Suprapubic skin (tissue), 4 donors: Measurements from ENCODE around the gene ZNF410. TPM values are rescaled to one million over a fixed set of nuclear protein-coding genes. Genes with fewer than 3 reads are reported as not detected.
A peak's percentile ranks its signal among the peaks of the same experiment; 100 is the strongest.

Source experiments
- DNase-seq, 2 donors: peaks; one replicate each; pipeline ENCODE4 v3.0.0-alpha.2; 2019; ENCODE audit warnings: low spot score in 2 of 2
- H3K27ac ChIP-seq: fragments of 200-600 bp; sonication (generic); one replicate; pipeline ENCODE4 v1.5.1; 2019
- H3K27me3 ChIP-seq: fragments of 200-600 bp; sonication (generic); one replicate; pipeline ENCODE4 v1.5.1; 2019
- H3K36me3 ChIP-seq: fragments of 200-600 bp; sonication (generic); one replicate; pipeline ENCODE4 v1.5.1; 2019
- H3K4me1 ChIP-seq: fragments of 200-600 bp; sonication (generic); one replicate; pipeline ENCODE4 v1.5.1; 2019
- H3K4me3 ChIP-seq: fragments of 200-600 bp; sonication (generic); one replicate; pipeline ENCODE4 v1.5.1; 2019; ENCODE audit warnings: mild to moderate bottlenecking
- H3K9me3 ChIP-seq: fragments of 200-600 bp; sonication (generic); one replicate; pipeline ENCODE4 v1.5.1; 2019
- EP300 ChIP-seq: sonication (generic); formaldehyde crosslinking; IDR thresholded peaks from one replicate; pipeline ENCODE4 v1.6.1; 2017; ENCODE audit warnings: antibody characterized with exemption
- POLR2A ChIP-seq, 2 donors: fragments of 450-650 bp; IDR thresholded peaks; one replicate each; pipeline ENCODE4 v1.6.1; 2017; ENCODE audit warnings: antibody characterized with exemption in 2 of 2, mild to moderate bottlenecking in 2 of 2, moderate library complexity in 2 of 2
- POLR2AphosphoS5 ChIP-seq, 3 donors: sonication (generic); formaldehyde crosslinking; IDR thresholded peaks; one replicate each; pipeline ENCODE4 v1.6.1; 2017; ENCODE audit warnings: antibody characterized with exemption in 3 of 3
- WGBS: methylation state at CpG from one replicate; pipeline ENCODE4 v1.1.5; 2018; 5-methylcytosine and 5-hydroxymethylcytosine counted together
- total RNA-seq, 4 donors: library from RNA; depleted of rRNA; stranded (reverse); fragments of >200 nt; gene quantifications; one replicate each; pipeline ENCODE4 v1.1.0, GENCODE V29; 2016
- TF ChIP-seq, protein P1 (sequence below), 2 donors: fragments of 200-600 bp in 1 of 2; fragments of 450-650 bp in 1 of 2; sonication (generic) in 1 of 2; IDR thresholded peaks; one replicate each; pipeline ENCODE4 v1.5.1; 2016 to 2019; ENCODE audit warnings: antibody characterized with exemption in 2 of 2, mild to moderate bottlenecking in 1 of 2, moderate library complexity in 1 of 2

The ZNF410 gene
- total RNA-seq, 4 donors from 2014 or later = 51.9 to 71.2 (median 60.4) TPM

DNA sequence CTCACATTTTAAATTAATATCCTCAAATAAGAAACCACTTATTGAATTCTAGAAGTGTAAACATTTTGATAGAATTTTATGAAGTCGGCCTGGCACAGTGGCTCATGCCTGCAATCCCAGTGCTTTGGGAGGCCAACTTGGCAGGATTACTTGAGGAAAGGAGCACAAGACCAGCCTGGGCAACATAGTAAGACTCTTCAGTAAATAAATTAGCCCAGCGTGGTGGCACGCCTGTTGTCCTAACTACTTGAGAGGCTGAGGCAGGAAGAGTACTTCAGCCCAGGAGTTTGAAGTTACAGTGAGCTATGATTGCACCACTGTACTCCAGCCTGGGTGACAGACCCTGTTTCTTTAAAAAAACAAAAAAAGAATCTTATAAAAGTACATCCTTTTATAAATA, 8.9 kb upstream of the ZNF410 start:
- Histone ChIP-seq H3K27me3 (no peaks in the 10 kb centered on the region), H3K4me1 (no peaks in the 10 kb centered on the region), H3K36me3 (no peaks in the 10 kb centered on the region), H3K27ac (no peak overlapping the region), H3K4me3 (no peak overlapping the region), H3K9me3 (no peaks in the 10 kb centered on the region)
- no peak for DNase-seq
- TF ChIP-seq POLR2AphosphoS5 (IDR thresholded peaks at IDR 0.05) = no peak
- TF ChIP-seq EP300 = no peak
- TF ChIP-seq POLR2A (IDR thresholded peaks at IDR 0.05) = no peak
- TF ChIP-seq, protein P1, sequence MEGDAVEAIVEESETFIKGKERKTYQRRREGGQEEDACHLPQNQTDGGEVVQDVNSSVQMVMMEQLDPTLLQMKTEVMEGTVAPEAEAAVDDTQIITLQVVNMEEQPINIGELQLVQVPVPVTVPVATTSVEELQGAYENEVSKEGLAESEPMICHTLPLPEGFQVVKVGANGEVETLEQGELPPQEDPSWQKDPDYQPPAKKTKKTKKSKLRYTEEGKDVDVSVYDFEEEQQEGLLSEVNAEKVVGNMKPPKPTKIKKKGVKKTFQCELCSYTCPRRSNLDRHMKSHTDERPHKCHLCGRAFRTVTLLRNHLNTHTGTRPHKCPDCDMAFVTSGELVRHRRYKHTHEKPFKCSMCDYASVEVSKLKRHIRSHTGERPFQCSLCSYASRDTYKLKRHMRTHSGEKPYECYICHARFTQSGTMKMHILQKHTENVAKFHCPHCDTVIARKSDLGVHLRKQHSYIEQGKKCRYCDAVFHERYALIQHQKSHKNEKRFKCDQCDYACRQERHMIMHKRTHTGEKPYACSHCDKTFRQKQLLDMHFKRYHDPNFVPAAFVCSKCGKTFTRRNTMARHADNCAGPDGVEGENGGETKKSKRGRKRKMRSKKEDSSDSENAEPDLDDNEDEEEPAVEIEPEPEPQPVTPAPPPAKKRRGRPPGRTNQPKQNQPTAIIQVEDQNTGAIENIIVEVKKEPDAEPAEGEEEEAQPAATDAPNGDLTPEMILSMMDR (IDR thresholded peaks at IDR 0.05) = no peak
- WGBS = 89% methylated on average over 3 of the region's 3 CpGs

GRCh38 chr14:73878436-73878835, 8.2 kb upstream of the ZNF410 start:
- H3K4me1 ChIP-seq = no peaks in the 10 kb centered on the region
- H3K9me3 ChIP-seq = no peaks in the 10 kb centered on the region
- no peaks in the 10 kb centered on the region for H3K36me3 ChIP-seq
- 97% methylated on average over 6 of the region's 6 CpGs for WGBS
- DNase-seq = no peak
- no peak overlapping the region for H3K4me3 ChIP-seq
- no peaks in the 10 kb centered on the region for H3K27me3 ChIP-seq
- TF ChIP-seq EP300 (no peak), POLR2A (IDR thresholded peaks at IDR 0.05) (no peak), POLR2AphosphoS5 (IDR thresholded peaks at IDR 0.05) (no peak)
- TF ChIP-seq, protein P1 (IDR thresholded peaks at IDR 0.05) = no peak
- H3K27ac ChIP-seq = no peak overlapping the region

DNA sequence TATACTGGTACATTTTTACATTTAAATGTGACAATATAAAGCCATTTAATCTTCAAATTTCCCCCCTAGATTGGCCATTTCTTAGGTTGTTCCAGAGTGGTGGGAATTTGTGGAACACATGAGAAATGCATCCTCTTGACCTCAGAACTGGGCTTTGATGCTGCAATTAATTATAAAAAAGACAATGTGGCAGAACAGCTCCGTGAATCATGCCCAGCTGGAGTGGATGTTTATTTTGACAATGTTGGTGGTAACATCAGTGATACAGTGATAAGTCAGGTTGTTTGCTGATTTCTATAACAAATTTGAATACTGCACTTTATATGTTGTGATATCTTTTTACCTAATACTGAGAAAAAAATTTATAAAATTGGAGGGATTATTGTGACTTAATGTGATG, 7.6 kb upstream of the ZNF410 start:
- 55% methylated on average over 1 of the region's 1 CpG for WGBS
- no peak for DNase-seq

GRCh38 chr14:73884438-73885190, 2.0 kb upstream of the ZNF410 start:
- TF ChIP-seq POLR2A (IDR thresholded peaks at IDR 0.05) = no peak
- TF ChIP-seq, protein P1 (IDR thresholded peaks at IDR 0.05) = no peak
- no peak for TF ChIP-seq EP300
- no peak for TF ChIP-seq POLR2AphosphoS5 (IDR thresholded peaks at IDR 0.05)
- H3K36me3 ChIP-seq = no peaks in the 10 kb centered on the region
- H3K4me1 ChIP-seq = peaks cover 29% of the 10 kb centered on the region
- H3K27me3 ChIP-seq = no peaks in the 10 kb centered on the region
- H3K9me3 ChIP-seq = no peaks in the 10 kb centered on the region
- whole genome bisulfite sequencing = 81% methylated on average over 8 of the region's 8 CpGs
- H3K4me3 ChIP-seq = no peak overlapping the region
- DNase-seq = no peak
- H3K27ac ChIP-seq = no peak overlapping the region

More for the DNA sequence above, 7.6 kb upstream of the ZNF410 start:
- Histone ChIP-seq H3K36me3 (no peaks in the 10 kb centered on the region), H3K4me3 (no peak overlapping the region), H3K27ac (no peak overlapping the region), H3K9me3 (no peaks in the 10 kb centered on the region), H3K4me1 (no peaks in the 10 kb centered on the region), H3K27me3 (no peaks in the 10 kb centered on the region)
- TF ChIP-seq, protein P1 (IDR thresholded peaks at IDR 0.05) = no peak
- TF ChIP-seq POLR2A (IDR thresholded peaks at IDR 0.05) (no peak), POLR2AphosphoS5 (IDR thresholded peaks at IDR 0.05) (no peak), EP300 (no peak)

- peak overlapping the region; percentile 72 for H3K4me3 ChIP-seq
- H3K9me3 ChIP-seq = no peaks in the 10 kb centered on the region
- no peak for TF ChIP-seq POLR2AphosphoS5 (IDR thresholded peaks at IDR 0.05)
- no peak for TF ChIP-seq EP300
- TF ChIP-seq, protein P1 (IDR thresholded peaks at IDR 0.05) = no peak
- TF ChIP-seq POLR2A (IDR thresholded peaks at IDR 0.05) = no peak
- H3K27ac ChIP-seq = peak overlapping the region; percentile 91
- 1% methylated on average over 7 of the region's 7 CpGs for WGBS
- peaks cover 33% of the 10 kb centered on the region for H3K4me1 ChIP-seq
- no peaks in the 10 kb centered on the region for H3K27me3 ChIP-seq
- no peaks in the 10 kb centered on the region for H3K36me3 ChIP-seq
- no peak for DNase-seq
These were observed 608 bp downstream of the ZNF410 start for GRCh38 chr14:73887318-73887616.
